Activated T-cell treated with anti-CD3 and anti-CD28 coated beads, Interleukin-2, amount 50 U/mL, for 72 hours (primary cell): ENCODE measurements around the gene MRPL32. TPM values are rescaled to one million over a fixed set of nuclear protein-coding genes. Genes with fewer than 3 reads are reported as not detected.

Source experiments
- ATAC-seq, 2 donors: fragments of 150-1000 bp; cut with Tn5 transposase; replicated peaks in 1 of 2; 2 replicates each; pipeline ENCODE4 v1.10.0; 2021; ENCODE audit warnings: moderate library complexity in 2 of 2, mild to moderate bottlenecking in 1 of 2
- DNase-seq, 2 donors: peaks; one replicate each; pipeline ENCODE4 v3.0.0; 2021 to 2022; ENCODE audit warnings: mixed read lengths in 1 of 2
- H3K27ac Mint-ChIP-seq: one replicate; pipeline ENCODE4 v1.8.0; 2022; ENCODE audit warnings: mild to moderate bottlenecking, moderate library complexity, mixed read lengths
- H3K27me3 Mint-ChIP-seq: one replicate; pipeline ENCODE4 v1.8.0; 2022; ENCODE audit warnings: low read depth, mixed read lengths
- H3K36me3 Mint-ChIP-seq, 2 donors: one replicate each; pipeline ENCODE4 v1.8.0; 2022; ENCODE audit warnings: mixed read lengths in 2 of 2, mild to moderate bottlenecking in 1 of 2; ENCODE audit not compliant: insufficient read depth in 2 of 2
- H3K4me1 Mint-ChIP-seq: one replicate; pipeline ENCODE4 v1.8.0; 2022; ENCODE audit warnings: low read depth, mixed read lengths
- H3K4me3 Mint-ChIP-seq, 2 donors: one replicate each; pipeline ENCODE4 v1.8.0; 2022; ENCODE audit warnings: mild to moderate bottlenecking in 2 of 2, mixed read lengths in 2 of 2, moderate library complexity in 2 of 2
- H3K9me3 Mint-ChIP-seq, 2 donors: one replicate each; pipeline ENCODE4 v1.8.0; 2022; ENCODE audit warnings: mixed read lengths in 2 of 2
- total RNA-seq, 2 donors: library from RNA; stranded (reverse); gene quantifications; one replicate each; pipeline ENCODE4 v1.2.3, GENCODE V29; 2022

Gene MRPL32
- total RNA-seq, 2 donors from 2014 or later = 64.5 to 66.6 TPM

DNA sequence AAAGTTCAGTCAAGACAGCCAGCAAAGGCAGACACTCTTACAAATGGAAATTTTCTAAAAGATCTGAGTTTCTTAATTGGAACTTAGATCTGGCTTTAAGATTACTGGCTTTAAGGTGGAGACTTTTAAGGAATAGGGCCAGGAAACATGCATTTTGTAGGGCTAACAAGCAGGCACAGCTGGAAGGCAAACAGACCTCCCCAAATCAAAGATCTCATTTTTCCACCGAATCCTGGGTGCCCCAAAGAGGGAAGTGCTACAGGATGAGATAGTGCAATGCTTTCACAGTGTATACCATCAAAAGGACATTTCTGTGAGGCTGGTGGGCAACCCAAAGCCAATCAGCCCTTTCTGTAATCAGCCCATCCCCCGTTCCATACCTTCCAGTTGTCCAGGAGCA, 27.4 kb downstream of the MRPL32 start:
- H3K27me3 Mint-ChIP-seq = peaks cover 29% of the 10 kb centered on the region
- DNase-seq (no peak), ATAC-seq (no peak)
- H3K4me1 Mint-ChIP-seq = peaks cover 17% of the 10 kb centered on the region
- H3K36me3 Mint-ChIP-seq = peaks cover 3 to 6% of the 10 kb centered on the region in 2 donors
- peaks cover 2 to 4% of the 10 kb centered on the region in 2 donors for H3K9me3 Mint-ChIP-seq
- H3K4me3 Mint-ChIP-seq = no peak overlapping the region
- no peak overlapping the region for H3K27ac Mint-ChIP-seq

DNA sequence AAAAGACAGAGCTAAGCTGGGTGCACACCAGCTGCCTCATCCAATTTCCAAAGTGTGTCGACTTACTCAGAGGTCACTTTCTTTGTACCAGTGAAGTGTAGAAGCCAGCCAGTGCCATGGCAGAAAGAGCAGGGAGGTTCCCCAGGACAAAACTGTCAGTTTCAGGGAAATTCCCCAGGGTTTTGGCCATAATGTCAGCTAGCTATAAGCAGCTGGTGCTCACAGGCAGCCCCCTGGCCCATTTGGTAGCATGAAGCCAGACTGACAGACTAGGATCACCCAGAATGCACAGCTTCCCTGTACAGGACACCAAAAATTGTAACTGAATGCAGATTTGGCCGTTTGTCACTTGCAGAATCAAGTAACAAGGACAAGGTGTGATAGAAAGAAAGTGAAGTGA, 28.6 kb downstream of the MRPL32 start:
- Mint-ChIP-seq H3K36me3 (peaks cover 3 to 4% of the 10 kb centered on the region in 2 donors), H3K4me3 (no peak overlapping the region), H3K27ac (no peak overlapping the region), H3K4me1 (peaks cover 29% of the 10 kb centered on the region), H3K9me3 (peaks cover 0 to 2% of the 10 kb centered on the region in 2 donors), H3K27me3 (peaks cover 29% of the 10 kb centered on the region)
- DNase-seq (no peak), ATAC-seq (peak in 1 of 2 donors; percentile 30)

DNA sequence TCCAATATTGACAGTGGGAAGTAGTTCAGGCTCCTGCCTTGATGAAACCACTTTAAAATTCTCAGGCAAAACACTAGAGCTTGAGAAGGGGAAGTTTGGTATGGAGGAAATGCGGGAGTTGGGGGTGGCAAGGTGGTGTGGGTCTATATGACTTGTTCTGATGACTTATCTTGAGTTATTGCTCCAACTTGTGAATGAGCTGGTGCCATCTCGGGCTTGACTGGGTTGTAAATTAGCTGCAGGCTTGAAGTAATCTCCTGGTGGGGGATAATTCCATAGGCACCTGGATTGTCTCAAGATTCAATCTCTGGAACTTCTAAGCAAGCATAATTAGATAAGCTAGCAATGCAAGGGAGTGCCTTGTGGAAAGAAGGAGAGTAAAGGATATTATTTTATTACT, 29.0 kb downstream of the MRPL32 start:
- H3K27me3 Mint-ChIP-seq = peaks cover 29% of the 10 kb centered on the region
- no peak for DNase-seq
- H3K4me1 Mint-ChIP-seq = peaks cover 32% of the 10 kb centered on the region
- ATAC-seq = peak in 1 of 2 donors; percentile 30
- no peak overlapping the region for H3K4me3 Mint-ChIP-seq
- H3K9me3 Mint-ChIP-seq = peaks cover 0 to 2% of the 10 kb centered on the region in 2 donors
- H3K27ac Mint-ChIP-seq = no peak overlapping the region
- peaks cover 3 to 4% of the 10 kb centered on the region in 2 donors for H3K36me3 Mint-ChIP-seq

DNA sequence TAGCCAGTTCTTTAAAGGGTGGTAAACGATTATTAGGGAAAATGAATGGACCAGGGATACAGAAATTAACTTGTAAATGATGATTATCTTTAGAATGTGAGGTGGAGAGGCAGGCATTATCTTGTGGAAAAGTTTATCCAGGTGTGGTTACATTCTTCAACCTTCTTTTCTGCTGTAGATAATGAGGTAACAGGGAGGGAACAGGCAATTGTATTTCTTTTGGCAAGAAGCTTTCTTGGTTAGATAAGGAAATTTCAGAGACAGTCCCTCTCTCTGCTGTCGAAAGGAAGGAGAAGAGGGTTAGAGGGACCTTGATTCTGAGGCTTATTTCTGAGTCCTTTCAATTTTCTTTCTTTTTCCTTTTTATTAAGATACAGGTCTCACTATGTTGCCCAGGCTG, 32.1 kb downstream of the MRPL32 start:
- peaks cover 0 to 2% of the 10 kb centered on the region in 2 donors for H3K9me3 Mint-ChIP-seq
- H3K4me1 Mint-ChIP-seq = peaks cover 32% of the 10 kb centered on the region
- no peaks in the 10 kb centered on the region for H3K36me3 Mint-ChIP-seq
- peaks cover 45% of the 10 kb centered on the region for H3K27me3 Mint-ChIP-seq
- H3K27ac Mint-ChIP-seq = peak overlapping the region; percentile 78
- DNase-seq (no peak), ATAC-seq (no peak)
- no peak overlapping the region for H3K4me3 Mint-ChIP-seq

DNA sequence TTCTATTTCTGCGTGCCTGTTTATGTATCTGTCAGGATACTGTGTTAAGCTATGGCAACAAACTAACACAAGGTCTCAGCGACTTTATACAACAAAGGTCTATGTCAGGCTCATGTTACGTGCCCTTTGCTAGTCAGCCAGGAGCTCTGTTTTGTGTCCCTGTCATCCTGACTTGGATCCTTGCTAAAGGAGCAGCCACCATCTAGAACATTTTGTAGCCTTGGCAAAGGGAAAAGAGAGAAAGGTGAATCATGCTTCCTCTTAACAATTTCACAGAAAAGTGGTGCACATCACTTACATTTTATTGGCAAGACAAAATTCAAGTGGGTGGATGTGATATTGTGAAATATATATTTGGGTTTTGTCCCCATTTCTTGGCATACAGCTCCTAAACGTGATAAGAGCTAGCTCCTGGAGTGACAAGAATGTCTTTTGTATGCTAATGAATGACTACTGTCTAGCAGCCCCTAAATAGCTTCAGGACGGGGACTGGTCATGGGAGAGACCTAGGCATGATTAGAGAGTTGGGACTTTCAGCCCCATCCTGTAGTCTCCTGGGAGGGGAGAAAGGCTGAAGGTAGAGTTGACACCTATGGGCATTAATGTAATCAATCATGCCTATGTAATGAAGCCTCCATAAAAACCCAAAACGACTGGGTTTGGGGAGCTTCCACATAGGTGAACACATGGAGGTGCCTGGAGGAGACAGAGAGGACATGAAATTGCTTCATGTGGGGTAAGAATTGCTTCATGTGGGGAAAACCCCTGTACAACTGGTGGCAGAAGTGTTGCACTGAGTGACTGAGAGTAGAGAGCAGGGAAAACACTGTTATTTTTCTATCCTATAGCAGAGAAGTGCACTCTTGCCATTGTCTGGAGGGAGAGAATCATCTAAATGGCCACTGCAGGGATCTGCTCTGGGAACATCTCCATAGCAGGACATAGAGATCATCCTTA, 33.0 kb downstream of the MRPL32 start:
- peak; percentile 85 to 91 for ATAC-seq
- Mint-ChIP-seq H3K27me3 (peaks cover 37% of the 10 kb centered on the region), H3K27ac (peak overlapping the region; percentile 14), H3K4me1 (peaks cover 32% of the 10 kb centered on the region), H3K36me3 (no peaks in the 10 kb centered on the region), H3K9me3 (peaks cover 0 to 4% of the 10 kb centered on the region in 2 donors), H3K4me3 (peak overlapping the region; percentile 14 to 18)
- peak in 1 of 2 donors; percentile 10 for DNase-seq

DNA sequence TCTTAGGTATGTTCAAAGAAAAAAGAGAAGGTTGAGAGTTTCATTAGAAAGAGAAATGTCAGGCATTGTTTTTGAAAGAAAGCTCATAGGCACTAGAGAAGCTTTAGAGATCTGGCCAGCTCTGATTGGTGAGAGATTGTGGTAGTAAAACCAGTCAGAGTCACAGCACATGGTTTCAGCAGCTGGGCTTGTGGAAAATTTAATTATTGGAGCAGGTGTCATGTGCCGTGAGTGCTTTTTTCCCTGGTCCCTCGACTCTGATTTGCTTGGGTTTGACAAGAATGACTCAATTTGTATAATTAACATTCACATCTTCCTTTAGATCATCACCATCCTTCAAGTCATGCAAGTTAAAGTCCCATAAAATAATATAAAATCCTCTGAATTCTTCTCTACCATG, 35.2 kb downstream of the MRPL32 start:
- Mint-ChIP-seq H3K4me3 (no peak overlapping the region), H3K27ac (peak overlapping the region; percentile 39), H3K27me3 (peaks cover 25% of the 10 kb centered on the region), H3K9me3 (peaks cover 0 to 4% of the 10 kb centered on the region in 2 donors), H3K4me1 (peaks cover 21% of the 10 kb centered on the region), H3K36me3 (no peaks in the 10 kb centered on the region)
- no peak for ATAC-seq
- DNase-seq = no peak

DNA sequence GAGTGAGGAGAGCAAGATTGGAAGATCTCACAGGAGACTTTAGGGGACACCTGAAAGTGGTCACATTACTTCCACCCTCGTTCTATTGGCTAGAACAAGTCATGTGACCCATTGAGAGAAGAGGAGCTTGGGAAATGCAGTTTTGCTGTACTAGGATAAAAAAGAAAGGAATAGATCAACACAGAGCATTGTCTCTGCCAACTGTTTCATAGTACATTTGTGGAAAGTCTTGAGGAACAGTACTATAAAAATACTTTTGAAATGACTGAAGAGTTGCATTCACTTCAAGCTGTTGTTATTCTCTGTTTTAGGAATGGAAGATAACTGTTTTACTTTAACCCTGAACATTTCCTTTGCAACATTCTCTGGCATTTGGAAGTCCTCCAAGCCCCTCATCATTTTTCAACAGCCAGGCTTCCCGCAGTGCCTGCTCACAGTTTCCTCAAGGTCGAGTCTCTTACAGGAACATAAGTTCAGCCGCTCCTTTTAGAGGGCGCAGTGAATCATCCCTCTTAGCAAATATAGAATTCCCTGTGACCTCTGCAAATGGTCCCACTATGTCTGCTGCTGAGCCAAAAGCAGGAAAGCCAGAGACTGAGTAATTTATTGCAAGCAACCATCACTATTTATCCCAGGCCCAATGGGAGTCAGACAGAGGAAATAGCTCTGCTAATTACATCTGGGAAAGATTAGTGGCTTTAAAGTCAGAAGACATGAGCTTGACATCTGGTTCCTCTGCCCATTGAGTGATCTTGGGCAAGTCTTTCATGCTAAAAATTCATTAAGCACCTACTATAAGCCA, 40.7 kb downstream of the MRPL32 start:
- H3K4me3 Mint-ChIP-seq = no peak overlapping the region
- H3K36me3 Mint-ChIP-seq = no peaks in the 10 kb centered on the region
- no peak overlapping the region for H3K27ac Mint-ChIP-seq
- ATAC-seq = no peak
- H3K9me3 Mint-ChIP-seq = peaks cover 0 to 5% of the 10 kb centered on the region in 2 donors
- no peak for DNase-seq
- H3K4me1 Mint-ChIP-seq = no peaks in the 10 kb centered on the region
- H3K27me3 Mint-ChIP-seq = peaks cover 12% of the 10 kb centered on the region

DNA sequence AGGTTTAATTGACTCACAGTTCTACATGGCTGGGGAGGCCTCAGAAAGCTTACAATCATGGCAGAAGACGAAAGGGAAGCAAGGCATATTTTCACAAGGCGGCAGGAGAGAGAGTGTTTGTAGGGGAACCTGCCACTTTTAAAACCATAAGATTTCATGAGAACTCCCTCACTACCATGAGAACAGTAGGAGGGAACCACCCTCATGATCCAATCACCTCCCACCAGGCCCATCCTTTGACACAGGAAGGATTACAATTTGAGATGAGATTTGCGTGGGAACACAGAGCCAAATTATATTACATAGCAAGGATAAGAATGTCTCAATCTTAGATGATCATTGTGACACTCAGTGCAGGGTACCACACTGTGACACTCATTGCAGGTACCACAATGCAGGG, 44.2 kb downstream of the MRPL32 start:
- H3K9me3 Mint-ChIP-seq = peaks cover 0 to 2% of the 10 kb centered on the region in 2 donors

DNA sequence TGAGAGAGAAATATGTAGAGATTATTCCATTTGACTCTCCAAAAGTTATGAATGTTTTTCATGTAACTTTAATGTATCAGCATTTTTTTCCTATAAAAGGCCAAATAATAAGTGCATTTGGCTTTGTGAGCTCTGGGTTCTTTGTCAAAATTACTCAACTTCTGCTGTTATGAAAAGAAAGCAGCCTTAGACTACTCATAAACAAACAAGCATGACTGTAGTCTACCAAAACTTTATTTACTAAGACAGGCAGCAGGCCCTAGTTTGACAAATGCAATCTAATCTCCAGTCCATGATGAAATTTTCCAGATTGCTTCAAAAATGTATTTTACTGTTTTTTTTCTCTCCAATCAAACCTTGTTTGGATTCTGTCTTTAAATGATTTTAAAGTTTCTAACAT, 46.3 kb downstream of the MRPL32 start:
- Mint-ChIP-seq H3K27ac (no peak overlapping the region), H3K27me3 (peaks cover 21% of the 10 kb centered on the region), H3K36me3 (no peaks in the 10 kb centered on the region), H3K4me3 (no peak overlapping the region), H3K9me3 (peaks cover 0 to 2% of the 10 kb centered on the region in 2 donors), H3K4me1 (no peaks in the 10 kb centered on the region)
- no peak for DNase-seq
- no peak for ATAC-seq

More for the DNA sequence above, 44.2 kb downstream of the MRPL32 start:
- Mint-ChIP-seq H3K36me3 (no peaks in the 10 kb centered on the region), H3K27ac (no peak overlapping the region), H3K4me3 (no peak overlapping the region), H3K27me3 (peaks cover 21% of the 10 kb centered on the region), H3K4me1 (no peaks in the 10 kb centered on the region)
- DNase-seq (no peak), ATAC-seq (no peak)

DNA sequence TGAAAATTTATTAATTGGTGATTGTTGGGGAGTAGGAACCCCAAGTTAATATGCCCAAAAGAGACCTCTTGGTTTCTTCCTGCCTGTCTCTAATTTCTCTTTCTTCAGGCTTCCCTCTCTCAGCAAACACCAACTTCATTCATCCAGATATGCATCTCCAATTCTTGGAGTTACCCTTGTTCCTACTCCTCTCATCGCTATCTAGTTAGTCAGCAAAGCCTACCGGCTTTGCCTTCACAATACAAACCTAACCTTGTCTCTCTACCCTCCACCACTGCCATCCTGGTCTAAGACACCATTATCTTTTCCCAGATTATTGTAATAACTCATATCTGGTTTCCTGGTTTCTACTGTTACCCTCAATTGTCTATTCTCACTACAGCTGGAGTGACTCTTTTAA, 47.9 kb downstream of the MRPL32 start:
- Mint-ChIP-seq H3K27ac (no peak overlapping the region), H3K27me3 (peaks cover 14% of the 10 kb centered on the region), H3K4me1 (no peaks in the 10 kb centered on the region), H3K4me3 (no peak overlapping the region), H3K9me3 (peaks cover 0 to 3% of the 10 kb centered on the region in 2 donors), H3K36me3 (no peaks in the 10 kb centered on the region)
- no peak for ATAC-seq
- DNase-seq = no peak

DNA sequence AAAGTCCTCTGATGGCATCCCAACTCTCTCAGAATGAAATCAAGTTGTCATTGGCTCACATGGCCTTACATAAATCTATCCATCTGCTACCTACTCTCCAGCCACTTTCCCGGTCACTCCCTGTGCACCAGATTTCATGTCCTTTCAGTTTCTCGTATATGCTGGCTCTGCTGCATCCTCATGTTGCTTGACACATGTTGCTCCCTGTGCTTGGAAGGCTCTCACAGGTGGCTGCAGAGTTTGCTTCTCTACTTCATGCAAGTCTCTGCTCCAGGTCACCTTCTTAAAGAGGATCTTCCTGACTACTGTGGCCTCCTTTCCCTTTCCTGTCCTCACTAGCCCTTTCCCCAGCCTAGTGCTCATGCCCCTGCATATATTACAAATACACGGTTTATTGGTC, 48.3 kb downstream of the MRPL32 start:
- no peak overlapping the region for H3K4me3 Mint-ChIP-seq
- no peak for ATAC-seq
- no peaks in the 10 kb centered on the region for H3K4me1 Mint-ChIP-seq
- H3K27me3 Mint-ChIP-seq = peaks cover 14% of the 10 kb centered on the region
- H3K36me3 Mint-ChIP-seq = no peaks in the 10 kb centered on the region
- no peak for DNase-seq
- H3K27ac Mint-ChIP-seq = no peak overlapping the region
- H3K9me3 Mint-ChIP-seq = peaks cover 0 to 3% of the 10 kb centered on the region in 2 donors

DNA sequence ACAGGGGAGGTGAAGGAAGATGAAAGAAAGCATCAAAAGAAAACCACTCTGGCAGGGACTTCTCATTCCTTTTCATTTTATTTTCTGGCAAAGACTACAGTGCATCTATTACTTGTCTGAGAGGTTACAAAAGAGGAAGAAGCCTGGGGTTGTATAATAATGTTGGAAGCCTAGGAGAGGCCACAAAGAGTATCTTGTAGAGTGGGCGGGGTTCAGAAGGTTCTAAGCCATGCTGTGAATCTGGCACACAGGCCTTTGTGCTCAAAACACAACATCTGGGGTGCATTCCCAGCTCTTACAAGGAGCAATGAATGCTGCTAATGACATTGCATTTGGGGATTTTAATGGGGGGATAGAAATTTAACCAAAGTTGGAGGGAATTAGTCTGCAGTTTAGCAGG, 49.4 kb downstream of the MRPL32 start:
- H3K27me3 Mint-ChIP-seq = peaks cover 17% of the 10 kb centered on the region
- H3K27ac Mint-ChIP-seq = no peak overlapping the region
- peaks cover 2 to 3% of the 10 kb centered on the region in 2 donors for H3K9me3 Mint-ChIP-seq
- no peak for DNase-seq
- no peaks in the 10 kb centered on the region for H3K36me3 Mint-ChIP-seq
- no peak for ATAC-seq
- H3K4me1 Mint-ChIP-seq = no peaks in the 10 kb centered on the region
- no peak overlapping the region for H3K4me3 Mint-ChIP-seq

DNA sequence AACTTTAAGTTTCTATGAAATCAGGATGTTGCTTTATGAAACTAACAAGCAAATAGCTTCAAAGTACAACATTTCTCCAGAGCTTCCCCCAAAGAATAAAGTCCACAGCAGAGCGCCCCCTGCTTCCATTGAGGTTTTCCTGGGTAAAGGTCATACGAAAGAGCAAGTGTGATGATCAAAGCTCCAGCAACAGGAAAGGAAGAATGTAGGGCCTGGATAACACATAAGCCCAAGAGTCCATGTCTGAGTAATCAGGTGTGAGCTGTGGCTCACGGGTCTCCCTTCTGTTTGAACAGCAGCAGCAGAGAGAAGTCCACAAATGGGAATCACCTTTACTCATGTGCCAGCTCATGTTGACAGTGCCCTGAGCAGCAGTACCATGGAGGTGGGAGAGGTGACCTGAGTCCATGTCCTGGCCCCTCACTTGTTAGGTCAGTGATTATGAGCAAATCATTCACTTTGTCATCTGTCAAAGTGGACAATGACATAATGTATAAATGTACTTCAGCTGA, 50.5 kb downstream of the MRPL32 start:
- Mint-ChIP-seq H3K4me1 (no peaks in the 10 kb centered on the region), H3K4me3 (no peak overlapping the region), H3K27ac (no peak overlapping the region), H3K36me3 (no peaks in the 10 kb centered on the region), H3K9me3 (peaks cover 2 to 3% of the 10 kb centered on the region in 2 donors), H3K27me3 (peaks cover 25% of the 10 kb centered on the region)
- ATAC-seq = no peak
- DNase-seq = no peak
